Peyer's patch (tissue), 4 donors: ENCODE measurements around the gene LMLN. TPM values are rescaled to one million over a fixed set of nuclear protein-coding genes. Genes with fewer than 3 reads are reported as not detected.
A peak's percentile ranks its signal among the peaks of the same experiment; 100 is the strongest.
"Not testable (repeated sequence)": the region's sequence is repeated elsewhere in the genome, so short reads cannot be mapped to it uniquely, and the experiment has no call there.

Source experiments
- DNase-seq, 3 donors: peaks; one replicate each; pipeline ENCODE4 v3.0.0-alpha.2; 2017 to 2019
- H3K27ac ChIP-seq, 4 donors: fragments of 200-600 bp; sonication (generic); one replicate each; pipeline ENCODE4 v1.5.1; 2016 to 2019
- H3K27me3 ChIP-seq, 2 donors: fragments of 200-600 bp; sonication (generic); one replicate each; pipeline ENCODE4 v1.5.1; 2019
- H3K36me3 ChIP-seq, 3 donors: fragments of 200-600 bp; sonication (generic); one replicate each; pipeline ENCODE4 v1.5.1; 2016 to 2019
- H3K4me1 ChIP-seq, 4 donors: fragments of 200-600 bp; sonication (generic); one replicate each; pipeline ENCODE4 v1.5.1; 2016 to 2019
- H3K4me3 ChIP-seq, 4 donors: fragments of 200-600 bp; sonication (generic); 1 replicate in 3 of 4; 2 replicates in 1 of 4; pipeline ENCODE4 v1.5.1; 2016 to 2019; ENCODE audit warnings: mild to moderate bottlenecking in 1 of 4
- H3K9me3 ChIP-seq, 4 donors: fragments of 200-600 bp; sonication (generic); one replicate each; pipeline ENCODE4 v1.5.1; 2016 to 2019; ENCODE audit warnings: mild to moderate bottlenecking in 1 of 4
- CTCF ChIP-seq, 6 experiments: fragments of 450-650 bp in 4 of 6; fragments of 200-600 bp in 2 of 6; sonication (generic) in 1 of 6; IDR thresholded peaks; one replicate each; pipeline ENCODE4 v1.5.1; 2017 to 2019; ENCODE audit warnings: antibody characterized with exemption in 6 of 6, mild to moderate bottlenecking in 3 of 6, moderate library complexity in 1 of 6
- POLR2A ChIP-seq, 2 donors: fragments of 450-650 bp; IDR thresholded peaks; one replicate each; pipeline ENCODE4 v1.5.1; 2017; ENCODE audit warnings: antibody characterized with exemption in 2 of 2, mild to moderate bottlenecking in 2 of 2, moderate library complexity in 2 of 2
- total RNA-seq, 4 donors: library from RNA; depleted of rRNA; stranded (reverse); fragments of >200 nt; gene quantifications; one replicate each; pipeline ENCODE4 v1.1.0, GENCODE V29; 2016

LMLN gene
- total RNA-seq, 4 donors from 2014 or later = 0.83 to 6.2 (median 4.2) TPM

DNA sequence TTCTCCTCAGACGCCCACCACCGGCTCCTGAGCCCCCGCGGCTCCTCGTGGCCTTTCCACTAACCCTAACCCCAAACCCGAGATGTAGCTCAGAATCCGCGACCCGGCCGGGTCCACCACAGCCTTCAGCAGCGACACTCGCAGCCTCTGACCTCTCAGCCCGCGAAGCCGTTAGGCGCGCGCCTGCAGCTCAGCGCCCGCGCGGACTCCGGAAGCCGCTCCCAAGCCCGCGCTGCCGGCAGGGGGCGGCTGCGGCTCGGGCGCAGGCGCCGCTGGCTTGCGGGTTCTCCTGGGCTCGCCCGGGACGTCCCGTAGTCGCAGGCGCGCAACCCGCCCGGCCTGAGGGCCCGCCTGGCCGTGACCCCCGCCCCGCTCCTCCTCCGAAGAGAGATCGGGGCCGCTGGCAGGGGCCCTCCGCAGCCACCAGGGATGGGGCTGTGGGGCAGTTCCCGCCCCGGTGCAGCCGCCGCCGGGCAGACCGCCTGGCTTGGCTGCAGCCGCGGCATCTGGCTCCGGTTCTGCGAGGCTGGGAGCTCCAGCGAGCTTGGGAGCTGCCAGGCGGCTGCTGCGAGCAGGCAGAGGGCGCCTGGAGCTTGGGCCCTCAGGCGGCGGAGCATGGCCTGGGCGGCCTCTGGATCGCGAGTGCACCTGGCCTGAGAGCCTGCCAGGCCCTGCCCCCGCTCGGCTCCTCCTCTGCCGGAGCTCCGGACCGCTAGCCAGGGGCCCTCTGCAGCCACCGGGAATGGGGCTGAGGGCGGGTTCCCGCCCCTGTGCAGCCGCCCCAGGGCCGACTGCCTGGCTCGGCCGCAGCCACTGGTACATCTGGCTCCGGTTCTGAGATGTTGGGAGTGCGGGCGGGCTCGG, 120.7 kb downstream of the LMLN start:
- peaks cover 0 to 11% (median 0%) of the 10 kb centered on the region in 4 donors for H3K9me3 ChIP-seq
- no peaks in the 10 kb centered on the region for H3K36me3 ChIP-seq
- peak overlapping the region; percentile 48 to 59 (median 54) for H3K4me3 ChIP-seq
- H3K4me1 ChIP-seq = peaks cover 0 to 21% (median 9%) of the 10 kb centered on the region in 4 donors
- DNase-seq = peak; percentile 61 to 86 (median 85)
- peak overlapping the region in 2 of 4 donors; percentile 34 to 68 for H3K27ac ChIP-seq
- TF ChIP-seq POLR2A (IDR thresholded peaks at IDR 0.05) (no peak), CTCF (IDR thresholded peaks at IDR 0.05) (peak; percentile 49 to 83 (median 75))
- H3K27me3 ChIP-seq = peaks cover 5 to 26% of the 10 kb centered on the region in 2 donors

GRCh38 chr3:198081421-198081844, 121.4 kb downstream of the LMLN start:
- no peak overlapping the region for H3K27ac ChIP-seq
- H3K36me3 ChIP-seq = no peaks in the 10 kb centered on the region
- peaks cover 5 to 26% of the 10 kb centered on the region in 2 donors for H3K27me3 ChIP-seq
- peak overlapping the region in 3 of 4 donors; percentile 48 to 59 (median 52) for H3K4me3 ChIP-seq
- H3K9me3 ChIP-seq = peaks cover 0 to 11% (median 0%) of the 10 kb centered on the region in 4 donors
- no peak for DNase-seq
- H3K4me1 ChIP-seq = peaks cover 0 to 21% (median 9%) of the 10 kb centered on the region in 4 donors
- TF ChIP-seq POLR2A (IDR thresholded peaks at IDR 0.05) (no peak), CTCF (IDR thresholded peaks at IDR 0.05) (no peak)

GRCh38 chr3:198082226-198082625, 122.2 kb downstream of the LMLN start:
- H3K4me1 ChIP-seq = peaks cover 0 to 21% (median 9%) of the 10 kb centered on the region in 4 donors
- H3K27me3 ChIP-seq = peaks cover 5 to 26% of the 10 kb centered on the region in 2 donors

GRCh38 chr3:198088421-198088955, 128.5 kb downstream of the LMLN start:
- no peaks in the 10 kb centered on the region for H3K4me1 ChIP-seq
- H3K36me3 ChIP-seq = no peaks in the 10 kb centered on the region
- TF ChIP-seq POLR2A (IDR thresholded peaks at IDR 0.05) = no peak
- TF ChIP-seq CTCF (IDR thresholded peaks at IDR 0.05) = no peak
- no peak for DNase-seq
- H3K27me3 ChIP-seq = no peaks in the 10 kb centered on the region
- H3K4me3 ChIP-seq = no peak overlapping the region
- H3K27ac ChIP-seq = no peak overlapping the region
- no peaks in the 10 kb centered on the region for H3K9me3 ChIP-seq

More at GRCh38 chr3:198082226-198082625, 122.2 kb downstream of the LMLN start:
- not testable (repeated sequence) for H3K4me3 ChIP-seq, H3K36me3 ChIP-seq, DNase-seq, H3K27ac ChIP-seq
- peaks cover 0 to 11% (median 0%) of the 10 kb centered on the region in 4 donors for H3K9me3 ChIP-seq

- H3K27me3 ChIP-seq = no peaks in the 10 kb centered on the region
- no peak overlapping the region for H3K4me3 ChIP-seq
- H3K9me3 ChIP-seq = no peaks in the 10 kb centered on the region
- DNase-seq = no peak
- no peak overlapping the region for H3K27ac ChIP-seq
- no peaks in the 10 kb centered on the region for H3K4me1 ChIP-seq
- no peaks in the 10 kb centered on the region for H3K36me3 ChIP-seq
- no peak for TF ChIP-seq CTCF (IDR thresholded peaks at IDR 0.05)
- no peak for TF ChIP-seq POLR2A (IDR thresholded peaks at IDR 0.05)
Observed at GRCh38 chr3:198090795-198091332, 130.8 kb downstream of the LMLN start.

GRCh38 chr3:198092276-198092675, 132.3 kb downstream of the LMLN start:
- no peak for DNase-seq
- no peak for TF ChIP-seq CTCF (IDR thresholded peaks at IDR 0.05)
- TF ChIP-seq POLR2A (IDR thresholded peaks at IDR 0.05) = no peak
- H3K4me3 ChIP-seq = no peak overlapping the region
- H3K27ac ChIP-seq = no peak overlapping the region
- no peaks in the 10 kb centered on the region for H3K9me3 ChIP-seq
- H3K27me3 ChIP-seq = no peaks in the 10 kb centered on the region
- H3K36me3 ChIP-seq = no peaks in the 10 kb centered on the region
- no peaks in the 10 kb centered on the region for H3K4me1 ChIP-seq
